GM23338 (cell line): ENCODE data around the gene PRKAR1B.

Experiments
- CREB1 ChIP-seq: fragments of 250-450 bp; sonication (Bioruptor Pico); IDR thresholded peaks from 2 replicates; pipeline ENCODE4 v1.5.0; 2020; ENCODE audit warnings: low read depth, mild to moderate bottlenecking, moderate library complexity
- EZH2 ChIP-seq: fragments of 200-600 bp; sonication (generic); IDR thresholded peaks from one replicate; pipeline ENCODE4 v1.8.0; 2017; ENCODE audit warnings: antibody characterized with exemption, mild to moderate bottlenecking, low read depth; ENCODE audit not compliant: unreplicated experiment
- EZH2phosphoT487 ChIP-seq: fragments of 200-600 bp; sonication (generic); IDR thresholded peaks from one replicate; pipeline ENCODE4 v1.8.1; 2018; ENCODE audit warnings: antibody characterized with exemption; ENCODE audit not compliant: unreplicated experiment
- JUNB ChIP-seq: IDR thresholded peaks from one replicate; pipeline ENCODE4 v1.6.1; 2016; ENCODE audit warnings: antibody characterized with exemption; ENCODE audit not compliant: unreplicated experiment
- POLR2AphosphoS5 ChIP-seq: IDR thresholded peaks from 2 replicates; pipeline ENCODE4 v1.6.1; 2016; ENCODE audit warnings: antibody characterized with exemption, low read depth
- ZNF331 ChIP-seq: fragments of 250-450 bp; sonication (Bioruptor Pico); IDR thresholded peaks from 2 replicates; pipeline ENCODE4 v1.5.0; 2020; ENCODE audit warnings: low read depth, mild to moderate bottlenecking, moderate library complexity
- ZNF462 ChIP-seq: fragments of 250-450 bp; sonication (Bioruptor Pico); IDR thresholded peaks from 2 replicates; pipeline ENCODE4 v1.5.0; 2020; ENCODE audit warnings: mild to moderate bottlenecking, moderate library complexity
- TF ChIP-seq, protein P1 (sequence below), 2 experiments: fragments of 200-600 bp in 1 of 2; sonication (generic) in 1 of 2; conservative IDR thresholded peaks; 2 replicates each; pipeline versions ENCODE4 v1.5.1 to v1.6.1; 2016 to 2017; ENCODE audit warnings: antibody characterized with exemption in 2 of 2, low read depth in 2 of 2, mild to moderate bottlenecking in 2 of 2, moderate library complexity in 1 of 2
- TF ChIP-seq, protein P2 (sequence below): IDR thresholded peaks from one replicate; pipeline ENCODE4 v1.6.1; 2018; ENCODE audit warnings: antibody characterized with exemption; ENCODE audit not compliant: unreplicated experiment

- no peak for TF ChIP-seq POLR2AphosphoS5
- TF ChIP-seq, protein P1, sequence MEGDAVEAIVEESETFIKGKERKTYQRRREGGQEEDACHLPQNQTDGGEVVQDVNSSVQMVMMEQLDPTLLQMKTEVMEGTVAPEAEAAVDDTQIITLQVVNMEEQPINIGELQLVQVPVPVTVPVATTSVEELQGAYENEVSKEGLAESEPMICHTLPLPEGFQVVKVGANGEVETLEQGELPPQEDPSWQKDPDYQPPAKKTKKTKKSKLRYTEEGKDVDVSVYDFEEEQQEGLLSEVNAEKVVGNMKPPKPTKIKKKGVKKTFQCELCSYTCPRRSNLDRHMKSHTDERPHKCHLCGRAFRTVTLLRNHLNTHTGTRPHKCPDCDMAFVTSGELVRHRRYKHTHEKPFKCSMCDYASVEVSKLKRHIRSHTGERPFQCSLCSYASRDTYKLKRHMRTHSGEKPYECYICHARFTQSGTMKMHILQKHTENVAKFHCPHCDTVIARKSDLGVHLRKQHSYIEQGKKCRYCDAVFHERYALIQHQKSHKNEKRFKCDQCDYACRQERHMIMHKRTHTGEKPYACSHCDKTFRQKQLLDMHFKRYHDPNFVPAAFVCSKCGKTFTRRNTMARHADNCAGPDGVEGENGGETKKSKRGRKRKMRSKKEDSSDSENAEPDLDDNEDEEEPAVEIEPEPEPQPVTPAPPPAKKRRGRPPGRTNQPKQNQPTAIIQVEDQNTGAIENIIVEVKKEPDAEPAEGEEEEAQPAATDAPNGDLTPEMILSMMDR (conservative IDR thresholded peaks at IDR 0.05; ENCODE audit: low read depth in 2 of 2), result no peak
- no peak for TF ChIP-seq EZH2phosphoT487
- no peak for TF ChIP-seq EZH2
- TF ChIP-seq JUNB, result no peak
- no peak for TF ChIP-seq CREB1 (CRISPR knock-in tag)
- TF ChIP-seq, protein P2, sequence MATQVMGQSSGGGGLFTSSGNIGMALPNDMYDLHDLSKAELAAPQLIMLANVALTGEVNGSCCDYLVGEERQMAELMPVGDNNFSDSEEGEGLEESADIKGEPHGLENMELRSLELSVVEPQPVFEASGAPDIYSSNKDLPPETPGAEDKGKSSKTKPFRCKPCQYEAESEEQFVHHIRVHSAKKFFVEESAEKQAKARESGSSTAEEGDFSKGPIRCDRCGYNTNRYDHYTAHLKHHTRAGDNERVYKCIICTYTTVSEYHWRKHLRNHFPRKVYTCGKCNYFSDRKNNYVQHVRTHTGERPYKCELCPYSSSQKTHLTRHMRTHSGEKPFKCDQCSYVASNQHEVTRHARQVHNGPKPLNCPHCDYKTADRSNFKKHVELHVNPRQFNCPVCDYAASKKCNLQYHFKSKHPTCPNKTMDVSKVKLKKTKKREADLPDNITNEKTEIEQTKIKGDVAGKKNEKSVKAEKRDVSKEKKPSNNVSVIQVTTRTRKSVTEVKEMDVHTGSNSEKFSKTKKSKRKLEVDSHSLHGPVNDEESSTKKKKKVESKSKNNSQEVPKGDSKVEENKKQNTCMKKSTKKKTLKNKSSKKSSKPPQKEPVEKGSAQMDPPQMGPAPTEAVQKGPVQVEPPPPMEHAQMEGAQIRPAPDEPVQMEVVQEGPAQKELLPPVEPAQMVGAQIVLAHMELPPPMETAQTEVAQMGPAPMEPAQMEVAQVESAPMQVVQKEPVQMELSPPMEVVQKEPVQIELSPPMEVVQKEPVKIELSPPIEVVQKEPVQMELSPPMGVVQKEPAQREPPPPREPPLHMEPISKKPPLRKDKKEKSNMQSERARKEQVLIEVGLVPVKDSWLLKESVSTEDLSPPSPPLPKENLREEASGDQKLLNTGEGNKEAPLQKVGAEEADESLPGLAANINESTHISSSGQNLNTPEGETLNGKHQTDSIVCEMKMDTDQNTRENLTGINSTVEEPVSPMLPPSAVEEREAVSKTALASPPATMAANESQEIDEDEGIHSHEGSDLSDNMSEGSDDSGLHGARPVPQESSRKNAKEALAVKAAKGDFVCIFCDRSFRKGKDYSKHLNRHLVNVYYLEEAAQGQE, result no peak
- no peak for TF ChIP-seq ZNF331 (CRISPR knock-in tag)
- TF ChIP-seq ZNF462 (CRISPR knock-in tag), result no peak
These were observed 126.7 kb downstream of the PRKAR1B start for GRCh38 chr7:600149-601035.
